Colonic mucosa (tissue), 4 donors: Measurements from ENCODE around the gene PTPRE. TPM values are rescaled to one million over a fixed set of nuclear protein-coding genes. Genes with fewer than 3 reads are reported as not detected.

ENCODE experiments used
- DNase-seq: peaks from one replicate; pipeline ENCODE4 v3.0.0-alpha.2; 2020
- H3K27ac ChIP-seq: fragments of 200-600 bp; one replicate; pipeline ENCODE4 v1.8.0; 2021
- H3K27me3 ChIP-seq: fragments of 200-600 bp; one replicate; pipeline ENCODE4 v1.8.0; 2021
- H3K36me3 ChIP-seq: fragments of 200-600 bp; one replicate; pipeline ENCODE4 v1.8.0; 2021
- H3K4me1 ChIP-seq: fragments of 200-600 bp; one replicate; pipeline ENCODE4 v1.8.0; 2021; ENCODE audit warnings: mild to moderate bottlenecking
- H3K4me3 ChIP-seq: fragments of 200-600 bp; one replicate; pipeline ENCODE4 v1.8.0; 2021
- H3K9ac ChIP-seq, 2 donors: one replicate each; pipeline ENCODE4 v1.7.0; 2013; ENCODE audit warnings: control low read depth in 2 of 2, low read depth in 2 of 2, low read length in 2 of 2
- H3K9me3 ChIP-seq: fragments of 200-600 bp; one replicate; pipeline ENCODE4 v1.8.0; 2021
- CTCF ChIP-seq: fragments of 200-600 bp; IDR thresholded peaks from one replicate; pipeline ENCODE4 v1.8.0; 2022; ENCODE audit warnings: antibody characterized with exemption, mild to moderate bottlenecking
- intact Hi-C: fragments of 100-400 bp; cut with DNase I; formaldehyde crosslinking; loops from one replicate; pipeline ENCODE4 v1.14.1; 2022
- total RNA-seq, 2 donors: library from RNA; stranded (reverse); fragmentation: NEBNext Ultra II Directional in 1 of 2; extraction: Animal tissue kit (Norgen Biotek cat#: 25700) in 1 of 2; gene quantifications; one replicate each; pipeline ENCODE4 v1.2.1, GENCODE V29; 2021
- donor health status: healthy.
- donor health status: DM: no; HTN: no; CAD: no.
- donor health status: DM: no; HTN: no; CAD: no.

PTPRE gene
- total RNA-seq, 2 donors from 2014 or later: 15.9 to 18.8 TPM

GRCh38 chr10:128083191-128083895 is 176.4 kb downstream of the PTPRE start:
- H3K36me3 ChIP-seq: no peaks in the 10 kb centered on the region
- intact Hi-C loops: no loop called here
- no peak for DNase-seq
- H3K4me3 ChIP-seq: no peak overlapping the region
- H3K27me3 ChIP-seq: no peaks in the 10 kb centered on the region
- H3K27ac ChIP-seq: no peak overlapping the region
- H3K9me3 ChIP-seq: no peaks in the 10 kb centered on the region
- no peak overlapping the region for H3K9ac ChIP-seq
- TF ChIP-seq CTCF: no peak
- H3K4me1 ChIP-seq: no peaks in the 10 kb centered on the region

GRCh38 chr10:128084364-128084763 is 177.5 kb downstream of the PTPRE start:
- intact Hi-C loops: no loop called here
- Histone ChIP-seq H3K4me3 (no peak overlapping the region), H3K4me1 (no peaks in the 10 kb centered on the region), H3K36me3 (no peaks in the 10 kb centered on the region), H3K27ac (no peak overlapping the region), H3K9me3 (no peaks in the 10 kb centered on the region), H3K9ac (no peak overlapping the region), H3K27me3 (no peaks in the 10 kb centered on the region)
- no peak for TF ChIP-seq CTCF
- DNase-seq: no peak

- Histone ChIP-seq H3K4me1 (no peaks in the 10 kb centered on the region), H3K4me3 (no peak overlapping the region), H3K36me3 (no peaks in the 10 kb centered on the region), H3K9ac (no peak overlapping the region), H3K9me3 (no peaks in the 10 kb centered on the region), H3K27me3 (no peaks in the 10 kb centered on the region), H3K27ac (no peak overlapping the region)
- intact Hi-C loops: no loop called here
- no peak for TF ChIP-seq CTCF
- DNase-seq: no peak
These were observed 178.1 kb downstream of the PTPRE start for GRCh38 chr10:128084991-128085390.

- no peak overlapping the region for H3K27ac ChIP-seq
These were observed 179.3 kb downstream of the PTPRE start for GRCh38 chr10:128086003-128086863.

More at GRCh38 chr10:128086003-128086863, 179.3 kb downstream of the PTPRE start:
- TF ChIP-seq CTCF: no peak
- Histone ChIP-seq H3K36me3 (no peaks in the 10 kb centered on the region), H3K9me3 (no peaks in the 10 kb centered on the region), H3K27me3 (no peaks in the 10 kb centered on the region), H3K9ac (no peak overlapping the region), H3K4me3 (no peak overlapping the region), H3K4me1 (no peaks in the 10 kb centered on the region)
- no peak for DNase-seq
- intact Hi-C loops: no loop called here
